Activated naive CD4-positive, alpha-beta T cell treated with anti-CD3 and anti-CD28 coated beads for 36 hours (primary cell): ENCODE measurements around the gene SRD5A2. TPM values are rescaled to one million over a fixed set of nuclear protein-coding genes. Genes with fewer than 3 reads are reported as not detected.
"Not testable (repeated sequence)": the region's sequence is repeated elsewhere in the genome, so short reads cannot be mapped to it uniquely, and the experiment has no call there.

Experiments used
- CTCF ChIA-PET: fragments of 350-600 bp; sonication (Branson Sonifier 250); formaldehyde crosslinking; loops from one replicate; lab custom pipeline; 2021; ENCODE audit warnings: antibody characterized with exemption; lab: Charles Lee
- DNase-seq: peaks from one replicate; pipeline ENCODE4 v3.0.0-alpha.2; 2020
- H3K27ac Mint-ChIP-seq: one replicate; pipeline ENCODE4 v1.8.0; 2021; ENCODE audit warnings: mild to moderate bottlenecking, mixed read lengths
- H3K27me3 Mint-ChIP-seq: one replicate; pipeline ENCODE4 v1.8.0; 2021; ENCODE audit warnings: low read depth, mixed read lengths
- H3K36me3 Mint-ChIP-seq: one replicate; pipeline ENCODE4 v1.8.0; 2021; ENCODE audit warnings: low read depth, mixed read lengths
- H3K4me1 Mint-ChIP-seq: one replicate; pipeline ENCODE4 v1.8.0; 2021; ENCODE audit warnings: low read depth, mixed read lengths
- H3K4me3 Mint-ChIP-seq: one replicate; pipeline ENCODE4 v1.8.0; 2021; ENCODE audit warnings: mild to moderate bottlenecking, moderate library complexity, mixed read lengths
- H3K9me3 Mint-ChIP-seq: one replicate; pipeline ENCODE4 v1.8.0; 2021; ENCODE audit warnings: mixed read lengths
- intact Hi-C: fragments of 100-400 bp; cut with micrococcal nuclease; formaldehyde crosslinking; loops from one replicate; pipeline ENCODE4 v1.15.1; 2023
- total RNA-seq, 2 experiments: library from RNA; stranded (reverse); gene quantifications; one replicate each; pipeline ENCODE4 v1.2.3, GENCODE V29; 2021

The SRD5A2 gene
- total RNA-seq, 2 experiments from 2014 or later = not detected

DNA sequence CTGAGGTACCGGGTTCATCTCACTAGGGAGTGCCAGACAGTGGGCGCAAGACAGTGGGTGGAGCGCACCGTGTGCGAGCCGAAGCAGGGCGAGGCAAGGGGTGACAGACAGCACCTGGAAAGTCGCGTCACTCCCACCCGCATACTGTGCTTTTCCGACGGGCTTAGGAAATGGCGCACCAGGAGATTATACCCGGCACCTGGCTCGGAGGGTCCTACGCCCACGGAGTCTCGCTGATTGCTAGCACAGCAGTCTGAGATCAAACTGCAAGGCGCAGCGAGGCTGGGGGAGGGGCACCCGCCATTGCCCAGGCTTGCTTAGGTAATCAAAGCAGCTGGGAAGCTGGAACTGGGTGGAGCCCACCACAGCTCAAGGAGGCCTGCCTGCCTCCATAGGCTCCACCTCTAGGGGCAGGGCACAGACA, 84.3 kb downstream of the SRD5A2 start:
- DNase-seq, H3K4me3 Mint-ChIP-seq, CTCF ChIA-PET, H3K4me1 Mint-ChIP-seq, H3K36me3 Mint-ChIP-seq, intact Hi-C loops, H3K27ac Mint-ChIP-seq, H3K9me3 Mint-ChIP-seq: not testable (repeated sequence)
- peaks cover 24% of the 10 kb centered on the region for H3K27me3 Mint-ChIP-seq

DNA sequence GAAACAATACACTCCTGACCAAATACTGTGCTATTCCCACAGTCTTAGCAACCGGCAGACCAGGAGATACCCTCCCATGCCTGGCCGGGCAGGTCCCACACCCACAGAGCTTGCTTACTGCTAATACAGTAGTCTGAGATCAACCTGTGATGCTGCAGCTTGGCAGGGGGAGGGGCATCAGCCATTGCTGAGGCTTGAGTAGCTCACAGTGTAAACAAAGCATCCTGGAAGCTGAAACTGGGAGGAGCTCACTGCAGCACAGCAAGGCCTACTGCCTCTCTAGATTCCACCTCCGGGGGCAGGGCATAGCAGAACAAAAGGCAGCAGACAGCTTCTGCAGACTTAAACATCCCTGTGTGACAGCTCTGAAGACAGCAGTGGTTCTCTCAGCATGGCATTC, 91.4 kb downstream of the SRD5A2 start:
- H3K36me3 Mint-ChIP-seq, H3K9me3 Mint-ChIP-seq, H3K4me3 Mint-ChIP-seq, H3K4me1 Mint-ChIP-seq, DNase-seq, H3K27ac Mint-ChIP-seq, intact Hi-C loops: not testable (repeated sequence)
- H3K27me3 Mint-ChIP-seq = peaks cover 29% of the 10 kb centered on the region
- CTCF ChIA-PET = interaction anchor here (0.7 kb wide), 1 partner anchor 1946 kb away, joined by 3 read pairs; no protein-coding TSS in a partner anchor

DNA sequence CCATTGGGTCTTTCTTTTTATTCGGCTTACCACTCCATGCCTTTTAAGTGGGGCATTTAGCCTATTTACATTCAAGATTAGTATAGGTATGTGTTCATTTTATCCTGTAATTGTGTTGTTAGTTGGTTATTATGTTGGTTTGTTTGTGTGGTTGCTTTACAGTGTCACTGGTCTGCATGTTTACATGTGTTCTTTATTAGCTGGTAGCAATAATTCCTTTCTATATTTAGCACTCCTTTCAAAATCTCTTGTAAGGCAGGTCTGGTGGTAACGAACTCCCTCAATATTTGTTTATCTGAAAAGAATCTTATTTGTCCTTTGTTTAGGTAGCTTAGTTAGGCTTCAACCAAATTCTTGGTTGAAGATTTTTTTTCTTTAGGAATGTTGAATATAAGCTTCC, 97.5 kb downstream of the SRD5A2 start:
- no peak for DNase-seq
- H3K4me1 Mint-ChIP-seq = no peaks in the 10 kb centered on the region
- no peak overlapping the region for H3K27ac Mint-ChIP-seq
- H3K36me3 Mint-ChIP-seq = no peaks in the 10 kb centered on the region
- CTCF ChIA-PET = no interaction called here
- H3K9me3 Mint-ChIP-seq = no peaks in the 10 kb centered on the region
- H3K27me3 Mint-ChIP-seq = peaks cover 13% of the 10 kb centered on the region
- intact Hi-C loops = no loop called here
- no peak overlapping the region for H3K4me3 Mint-ChIP-seq

DNA sequence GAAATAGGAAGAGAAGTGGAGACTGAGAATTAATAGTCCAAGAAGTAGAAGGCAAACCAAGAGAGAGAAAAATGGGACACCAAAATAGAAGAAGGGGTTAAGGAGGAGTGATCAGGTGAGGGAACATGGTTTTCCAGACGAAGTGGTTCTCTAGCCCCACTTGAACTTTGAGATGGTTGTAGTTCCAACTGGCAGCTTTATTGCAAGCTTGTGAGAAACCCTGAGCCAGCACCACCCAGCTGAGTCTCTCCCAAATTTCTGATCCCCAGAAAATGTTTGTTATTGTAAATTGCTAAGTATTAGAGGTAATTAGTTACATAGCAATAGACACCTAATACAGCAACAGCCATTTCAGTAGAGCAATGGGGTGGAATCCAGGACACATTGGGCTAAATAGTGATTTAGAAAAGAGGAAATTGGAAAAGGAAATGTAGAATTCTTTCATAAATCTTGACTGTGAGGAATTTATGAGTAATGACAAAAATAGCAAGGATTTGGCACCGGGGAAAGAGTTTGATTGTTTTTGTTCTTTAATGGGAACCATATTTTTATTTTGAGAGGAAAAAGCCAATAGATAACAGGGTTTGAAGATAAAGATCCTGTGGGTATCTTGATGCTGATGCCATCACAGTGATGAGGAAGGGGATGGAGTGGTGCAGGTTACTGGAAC, 104.1 kb downstream of the SRD5A2 start:
- no peaks in the 10 kb centered on the region for H3K4me1 Mint-ChIP-seq
- no peak overlapping the region for H3K4me3 Mint-ChIP-seq
- CTCF ChIA-PET = interaction anchor here (1.6 kb wide), 1 partner anchor 46 kb away, joined by 5 read pairs; no protein-coding TSS in a partner anchor
- no peak overlapping the region for H3K27ac Mint-ChIP-seq
- no peak for DNase-seq
- H3K36me3 Mint-ChIP-seq = no peaks in the 10 kb centered on the region
- peaks cover 14% of the 10 kb centered on the region for H3K27me3 Mint-ChIP-seq
- intact Hi-C loops = no loop called here
- H3K9me3 Mint-ChIP-seq = no peaks in the 10 kb centered on the region

DNA sequence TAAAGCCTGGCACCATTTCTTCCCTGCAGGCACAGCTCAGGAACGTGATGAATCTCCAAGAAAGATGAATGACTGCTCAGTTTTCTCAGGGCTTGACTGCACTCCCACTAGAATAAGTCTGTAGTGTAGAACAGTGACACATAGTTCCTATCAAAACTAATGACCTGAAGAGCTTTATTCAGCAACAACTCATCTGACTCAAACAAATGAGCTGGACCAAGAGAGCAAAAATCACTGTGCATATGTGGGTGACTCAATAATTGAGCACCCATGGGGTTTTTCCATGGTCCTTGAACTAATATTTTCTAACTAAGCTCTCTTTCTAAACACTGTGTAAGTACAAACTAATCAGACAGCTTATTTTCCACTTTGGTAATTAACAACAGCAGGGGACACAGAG, 105.0 kb downstream of the SRD5A2 start:
- CTCF ChIA-PET = interaction anchor here (1.6 kb wide), 1 partner anchor 47 kb away, joined by 5 read pairs; no protein-coding TSS in a partner anchor
- H3K4me3 Mint-ChIP-seq = no peak overlapping the region
- H3K4me1 Mint-ChIP-seq = no peaks in the 10 kb centered on the region
- H3K36me3 Mint-ChIP-seq = no peaks in the 10 kb centered on the region
- H3K27ac Mint-ChIP-seq = no peak overlapping the region
- H3K9me3 Mint-ChIP-seq = no peaks in the 10 kb centered on the region
- intact Hi-C loops = no loop called here
- DNase-seq = no peak
- peaks cover 11% of the 10 kb centered on the region for H3K27me3 Mint-ChIP-seq

- H3K4me3 Mint-ChIP-seq = no peak overlapping the region
Measured at GRCh38 chr2:31474296-31474695, 106.4 kb downstream of the SRD5A2 start.

More at GRCh38 chr2:31474296-31474695, 106.4 kb downstream of the SRD5A2 start:
- no peak overlapping the region for H3K27ac Mint-ChIP-seq
- peaks cover 14% of the 10 kb centered on the region for H3K27me3 Mint-ChIP-seq
- no peaks in the 10 kb centered on the region for H3K9me3 Mint-ChIP-seq
- H3K36me3 Mint-ChIP-seq = no peaks in the 10 kb centered on the region
- H3K4me1 Mint-ChIP-seq = no peaks in the 10 kb centered on the region
- DNase-seq = no peak
- CTCF ChIA-PET = no interaction called here
- intact Hi-C loops = no loop called here

Other genes starting within 250 kb of the SRD5A2 start
- not detected for gene XDH, start 166.2 kb downstream of the SRD5A2 start, total RNA-seq